Measurements from ENCODE around the gene TNFRSF14. TPM values are rescaled to one million over a fixed set of nuclear protein-coding genes. Genes with fewer than 3 reads are reported as not detected.

TNFRSF14 gene
- 10 to 100 TPM; 34.4 to 94.6 (median 61.0) TPM for total RNA-seq

- TF ChIP-seq CTCF (IDR thresholded peaks at IDR 0.05; ENCODE audit: low read depth): no peak
Measured at GRCh38 chr1:2556277-2556677, at the start of gene TNFRSF14. TNFRSF14 (plus strand) TSS chr1:2556371; CDS start chr1:2556665, 294 bp downstream.

GRCh38 chr1:2506901-2507565 is 49.1 kb upstream of the TNFRSF14 start:
- TF ChIP-seq CTCF (IDR thresholded peaks at IDR 0.05; ENCODE audit: low read depth): no peak

- no peak for TF ChIP-seq CTCF (IDR thresholded peaks at IDR 0.05; ENCODE audit: low read depth)
Measured at GRCh38 chr1:2507744-2508155, 48.4 kb upstream of the TNFRSF14 start.

GRCh38 chr1:2508180-2508579 is 48.0 kb upstream of the TNFRSF14 start:
- no peak for TF ChIP-seq CTCF (IDR thresholded peaks at IDR 0.05; ENCODE audit: low read depth)

- TF ChIP-seq CTCF (IDR thresholded peaks at IDR 0.05; ENCODE audit: low read depth): no peak
Measured at GRCh38 chr1:2508751-2509150, 47.4 kb upstream of the TNFRSF14 start.

- TF ChIP-seq CTCF (IDR thresholded peaks at IDR 0.05; ENCODE audit: low read depth): no peak
Measured at GRCh38 chr1:2509589-2509988, 46.6 kb upstream of the TNFRSF14 start.

GRCh38 chr1:2510366-2511155 is 45.6 kb upstream of the TNFRSF14 start:
- TF ChIP-seq CTCF (IDR thresholded peaks at IDR 0.05; ENCODE audit: low read depth): no peak

All from subcutaneous adipose tissue (tissue), 4 donors.